Neural progenitor cell (in vitro differentiated cells): ENCODE results near the gene SLC25A17.

Experiments used
- EZH2 ChIP-seq: fragments of 200-600 bp; sonication (generic); IDR thresholded peaks from 2 replicates; pipeline ENCODE4 v1.6.1; 2017; ENCODE audit warnings: antibody characterized with exemption, mild to moderate bottlenecking, moderate library complexity
- EZH2phosphoT487 ChIP-seq: fragments of 200-600 bp; sonication (generic); IDR thresholded peaks from 2 replicates; pipeline ENCODE4 v1.6.1; 2017; ENCODE audit warnings: antibody characterized with exemption
- TF ChIP-seq, protein P1 (sequence below): fragments of 200-600 bp; sonication (generic); IDR thresholded peaks from 2 replicates; pipeline ENCODE4 v1.5.1; 2017; ENCODE audit warnings: antibody characterized with exemption, mild to moderate bottlenecking

DNA sequence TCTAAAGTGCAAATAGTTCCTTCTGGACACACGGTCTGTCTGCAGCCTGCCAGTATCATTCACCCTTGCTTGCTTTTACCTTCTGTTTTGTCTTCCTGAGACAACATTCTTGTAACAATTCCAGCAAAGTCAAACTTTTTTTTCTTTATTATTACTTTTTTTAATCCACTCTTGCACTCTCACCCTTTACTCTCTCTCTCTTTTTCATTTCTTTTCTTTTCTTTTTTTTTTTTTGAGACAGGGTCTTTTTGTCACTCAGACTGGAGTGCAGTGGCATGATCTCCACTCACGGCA lies 86.2 kb downstream of the SLC25A17 start:
- TF ChIP-seq, protein P1, sequence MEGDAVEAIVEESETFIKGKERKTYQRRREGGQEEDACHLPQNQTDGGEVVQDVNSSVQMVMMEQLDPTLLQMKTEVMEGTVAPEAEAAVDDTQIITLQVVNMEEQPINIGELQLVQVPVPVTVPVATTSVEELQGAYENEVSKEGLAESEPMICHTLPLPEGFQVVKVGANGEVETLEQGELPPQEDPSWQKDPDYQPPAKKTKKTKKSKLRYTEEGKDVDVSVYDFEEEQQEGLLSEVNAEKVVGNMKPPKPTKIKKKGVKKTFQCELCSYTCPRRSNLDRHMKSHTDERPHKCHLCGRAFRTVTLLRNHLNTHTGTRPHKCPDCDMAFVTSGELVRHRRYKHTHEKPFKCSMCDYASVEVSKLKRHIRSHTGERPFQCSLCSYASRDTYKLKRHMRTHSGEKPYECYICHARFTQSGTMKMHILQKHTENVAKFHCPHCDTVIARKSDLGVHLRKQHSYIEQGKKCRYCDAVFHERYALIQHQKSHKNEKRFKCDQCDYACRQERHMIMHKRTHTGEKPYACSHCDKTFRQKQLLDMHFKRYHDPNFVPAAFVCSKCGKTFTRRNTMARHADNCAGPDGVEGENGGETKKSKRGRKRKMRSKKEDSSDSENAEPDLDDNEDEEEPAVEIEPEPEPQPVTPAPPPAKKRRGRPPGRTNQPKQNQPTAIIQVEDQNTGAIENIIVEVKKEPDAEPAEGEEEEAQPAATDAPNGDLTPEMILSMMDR = no peak
- TF ChIP-seq EZH2 (no peak), EZH2phosphoT487 (no peak)
